MCF 10A (cell line): ENCODE measurements around the gene TSNAX. TPM values are rescaled to one million over a fixed set of nuclear protein-coding genes. Genes with fewer than 3 reads are reported as not detected.

ENCODE experiments used
- BruUV-seq: library from RNA; stranded (reverse); fragments of 400-500 nt; replicated peaks from 2 replicates; lab custom pipeline; 2021; lab: Mats Ljungman, UMichigan
- CTCF ChIA-PET: fragments of 300-600 bp; sonication (Branson Sonifier 250); formaldehyde crosslinking; extraction: SDS; loops from one replicate; lab custom pipeline; 2021; ENCODE audit warnings: antibody characterized with exemption, inconsistent platforms; lab: Yijun Ruan, JAX
- POLR2A ChIA-PET: fragments of 300-600, 350-650 bp; sonication (Branson Sonifier 250); formaldehyde crosslinking; extraction: SDS; loops from one replicate; lab custom pipeline; 2020; ENCODE audit warnings: antibody characterized with exemption, inconsistent platforms; lab: Yijun Ruan, JAX
- DNase-seq: peaks from one replicate; pipeline ENCODE4 v3.0.0-alpha.2; 2018; ENCODE audit not compliant: unreplicated experiment
- H3K27ac Mint-ChIP-seq: one replicate; pipeline ENCODE4 v1.8.0; 2022; ENCODE audit warnings: mild to moderate bottlenecking, low read depth, mixed read lengths; ENCODE audit not compliant: unreplicated experiment
- H3K27me3 Mint-ChIP-seq: one replicate; pipeline ENCODE4 v1.8.0; 2022; ENCODE audit warnings: mixed read lengths; ENCODE audit not compliant: insufficient read depth, unreplicated experiment
- H3K36me3 Mint-ChIP-seq: one replicate; pipeline ENCODE4 v1.8.0; 2022; ENCODE audit warnings: mild to moderate bottlenecking, moderate library complexity, mixed read lengths; ENCODE audit not compliant: insufficient read depth, unreplicated experiment
- H3K4me1 Mint-ChIP-seq: one replicate; pipeline ENCODE4 v1.8.0; 2022; ENCODE audit warnings: mixed read lengths; ENCODE audit not compliant: insufficient read depth, unreplicated experiment
- H3K4me3 Mint-ChIP-seq: one replicate; pipeline ENCODE4 v1.8.0; 2022; ENCODE audit warnings: mild to moderate bottlenecking, moderate library complexity, mixed read lengths; ENCODE audit not compliant: unreplicated experiment
- H3K9me3 Mint-ChIP-seq: one replicate; pipeline ENCODE4 v1.8.0; 2022; ENCODE audit warnings: mixed read lengths; ENCODE audit not compliant: unreplicated experiment
- CTCF ChIP-seq: fragments of 200-600 bp; IDR thresholded peaks from one replicate; pipeline ENCODE4 v1.8.0; 2022; ENCODE audit warnings: antibody characterized with exemption, mild to moderate bottlenecking; ENCODE audit not compliant: unreplicated experiment
- intact Hi-C: fragments of 100-400 bp; cut with micrococcal nuclease; formaldehyde crosslinking; loops from 2 replicates; pipeline ENCODE4 v1.14.1; 2022
- total RNA-seq: library from RNA; stranded (reverse); gene quantifications from 2 replicates; pipeline ENCODE4 v1.2.3, GENCODE V29; 2022

The TSNAX gene
- total RNA-seq, 1 experiment from 2014 or later: 79.0 TPM

- Mint-ChIP-seq H3K36me3 (no peaks in the 10 kb centered on the region), H3K27me3 (peaks cover 36% of the 10 kb centered on the region), H3K27ac (no peak overlapping the region), H3K4me1 (peaks cover 12% of the 10 kb centered on the region), H3K4me3 (no peak overlapping the region), H3K9me3 (no peaks in the 10 kb centered on the region)
- intact Hi-C loops: no loop called here
- POLR2A ChIA-PET: interaction anchor here (0.6 to 2.4 kb wide), 9 partner anchors 11 to 1939 kb away, joined by 3 to 19 read pairs (median 3); partner anchors contain the start of genes ARV1, EXOC8, SPRTN and TTC13
- CTCF ChIA-PET: interaction anchor here (0.5 to 10.5 kb wide), 19 partner anchors 13 to 1296 kb away, joined by 3 to 87 read pairs (median 3); no protein-coding TSS in a partner anchor
- DNase-seq: no peak
- TF ChIP-seq CTCF: no peak
- no TSS peak for BruUV-seq
These were observed 77.0 kb downstream of the TSNAX start for GRCh38 chr1:231605149-231606100.

GRCh38 chr1:231606712-231607111 is 78.2 kb downstream of the TSNAX start:
- intact Hi-C loops: no loop called here
- Mint-ChIP-seq H3K27ac (no peak overlapping the region), H3K4me1 (peaks cover 12% of the 10 kb centered on the region), H3K36me3 (no peaks in the 10 kb centered on the region), H3K4me3 (no peak overlapping the region), H3K27me3 (peaks cover 48% of the 10 kb centered on the region), H3K9me3 (no peaks in the 10 kb centered on the region)
- ChIA-PET POLR2A (interaction anchor here (0.7 to 2.4 kb wide), 6 partner anchors 10 to 1940 kb away, joined by 3 to 19 read pairs (median 3); partner anchors contain the start of genes ARV1 and TTC13), CTCF (interaction anchor here (0.7 to 10.5 kb wide), 14 partner anchors 12 to 1102 kb away, joined by 3 to 87 read pairs (median 4); partner anchors contain the start of genes EXOC8 and SPRTN)
- TF ChIP-seq CTCF: no peak
- BruUV-seq: no TSS peak
- no peak for DNase-seq

GRCh38 chr1:231610388-231610787 is 81.9 kb downstream of the TSNAX start:
- H3K4me3 Mint-ChIP-seq: no peak overlapping the region
- no peak for DNase-seq
- no peak overlapping the region for H3K27ac Mint-ChIP-seq
- H3K36me3 Mint-ChIP-seq: no peaks in the 10 kb centered on the region
- no TSS peak for BruUV-seq
- no peaks in the 10 kb centered on the region for H3K9me3 Mint-ChIP-seq
- no peaks in the 10 kb centered on the region for H3K4me1 Mint-ChIP-seq
- peaks cover 85% of the 10 kb centered on the region for H3K27me3 Mint-ChIP-seq
- no peak for TF ChIP-seq CTCF
- CTCF ChIA-PET: interaction anchor here (0.7 kb wide), 1 partner anchor 11 kb away, joined by 3 read pairs; no protein-coding TSS in a partner anchor
- POLR2A ChIA-PET: interaction anchor here (1.0 kb wide), 1 partner anchor 253 kb away, joined by 3 read pairs; no protein-coding TSS in a partner anchor
- intact Hi-C loops: no loop called here

GRCh38 chr1:231611111-231611510 is 82.6 kb downstream of the TSNAX start:
- Mint-ChIP-seq H3K27me3 (peaks cover 86% of the 10 kb centered on the region), H3K9me3 (no peaks in the 10 kb centered on the region), H3K4me1 (no peaks in the 10 kb centered on the region), H3K27ac (no peak overlapping the region), H3K4me3 (no peak overlapping the region), H3K36me3 (no peaks in the 10 kb centered on the region)
- DNase-seq: no peak
- intact Hi-C loops: no loop called here
- ChIA-PET CTCF (interaction anchor here (0.7 to 1.2 kb wide), 3 partner anchors 8 to 254 kb away, joined by 4 to 6 read pairs (median 4); no protein-coding TSS in a partner anchor), POLR2A (interaction anchor here (0.7 kb wide), 1 partner anchor 328 kb away, joined by 3 read pairs; no protein-coding TSS in a partner anchor)
- BruUV-seq: no TSS peak
- no peak for TF ChIP-seq CTCF
